B cell (primary cell): ENCODE results near the gene RHOBTB1. TPM values are rescaled to one million over a fixed set of nuclear protein-coding genes. Genes with fewer than 3 reads are reported as not detected.

ENCODE experiments used
- ATAC-seq: fragments of 200-7000 bp; cut with Tn5 transposase; one replicate; pipeline ENCODE4 v1.10.0; 2021; ENCODE audit warnings: low read depth, mild to moderate bottlenecking, moderate number of reproducible peaks, moderate library complexity
- CTCF ChIA-PET: fragments of 350-600 bp; sonication (Branson Sonifier 250); formaldehyde crosslinking; loops from one replicate; lab custom pipeline; 2021; ENCODE audit warnings: antibody characterized with exemption, inconsistent platforms; lab: Charles Lee
- POLR2A ChIA-PET: fragments of 350-600 bp; sonication (Branson Sonifier 250); formaldehyde crosslinking; loops from one replicate; lab custom pipeline; 2021; ENCODE audit warnings: antibody characterized with exemption; lab: Charles Lee
- DNase-seq: peaks from one replicate; pipeline ENCODE4 v3.0.0; 2013
- H2AFZ ChIP-seq: 2 replicates; pipeline ENCODE4 v1.6.1; 2012; ENCODE audit warnings: mild to moderate bottlenecking, low read depth, low read length; ENCODE audit not compliant: insufficient read depth, poor library complexity, severe bottlenecking
- H3K27ac ChIP-seq, 2 donors: 1 replicate in 1 of 2; 2 replicates in 1 of 2; pipeline ENCODE4 v1.5.1; 2012 to 2013; ENCODE audit warnings: low read length in 2 of 2, mild to moderate bottlenecking in 2 of 2, moderate library complexity in 1 of 2
- H3K27me3 ChIP-seq, 4 experiments: fragments of 200-600 bp in 1 of 4; sonication (generic) in 1 of 4; replicated peaks in 1 of 4; 1 replicate in 2 of 4; 2 replicates in 2 of 4; pipeline versions ENCODE4 v1.6.1 to v1.7.0; 2013 to 2016; ENCODE audit warnings: low read length in 3 of 4, mild to moderate bottlenecking in 2 of 4, mixed read lengths in 1 of 4, moderate library complexity in 1 of 4; ENCODE audit not compliant: insufficient read depth in 4 of 4, control insufficient read depth in 3 of 4; ENCODE audit errors: control extremely low read depth in 1 of 4
- H3K36me3 ChIP-seq, 2 experiments: replicated peaks in 1 of 2; 1 replicate in 1 of 2; 2 replicates in 1 of 2; pipeline versions ENCODE4 v1.6.1 to v1.7.1; 2013; ENCODE audit warnings: low read length in 1 of 2; ENCODE audit not compliant: insufficient read depth in 2 of 2, control insufficient read depth in 1 of 2; ENCODE audit errors: control extremely low read depth in 1 of 2, extremely low read depth in 1 of 2
- H3K4me1 ChIP-seq, 2 donors: fragments of 200-600 bp in 1 of 2; sonication (generic) in 1 of 2; 1 replicate in 1 of 2; 2 replicates in 1 of 2; pipeline versions ENCODE4 v1.5.1 to v1.6.1; 2013 to 2017; ENCODE audit warnings: low read length in 2 of 2; ENCODE audit not compliant: control insufficient read depth in 2 of 2, insufficient read depth in 2 of 2
- H3K4me2 ChIP-seq: replicated peaks from 2 replicates; pipeline ENCODE3; 2012; ENCODE audit warnings: mild to moderate bottlenecking, low read depth, low read length; ENCODE audit not compliant: poor library complexity, severe bottlenecking
- H3K4me3 ChIP-seq, 5 experiments: fragments of 200-600 bp in 1 of 5; sonication (generic) in 1 of 5; 1 replicate in 3 of 5; 2 replicates in 2 of 5; pipeline versions ENCODE4 v1.5.1 to v1.7.0; 2011 to 2016; ENCODE audit warnings: low read length in 4 of 5, mild to moderate bottlenecking in 4 of 5, low read depth in 2 of 5, control low read depth in 1 of 5, moderate library complexity in 1 of 5; ENCODE audit not compliant: insufficient read depth in 1 of 5; ENCODE audit errors: control extremely low read depth in 1 of 5, extremely low read depth in 1 of 5
- H3K79me2 ChIP-seq: fragments of 200-600 bp; sonication (generic); one replicate; pipeline ENCODE4 v1.6.0; 2016; ENCODE audit warnings: low read length; ENCODE audit not compliant: control insufficient read depth, insufficient read depth
- H3K9ac ChIP-seq: fragments of 200-600 bp; sonication (generic); 2 replicates; pipeline ENCODE4 v1.6.1; 2017; ENCODE audit warnings: mild to moderate bottlenecking, low read length, moderate library complexity
- H3K9me3 ChIP-seq, 3 donors: one replicate each; pipeline versions ENCODE4 v1.6.1 to v1.7.1; 2013; ENCODE audit warnings: low read length in 2 of 3; ENCODE audit not compliant: control insufficient read depth in 2 of 3, insufficient read depth in 1 of 3; ENCODE audit errors: control extremely low read depth in 1 of 3
- H4K20me1 ChIP-seq: 2 replicates; pipeline ENCODE4 v1.6.0; 2012; ENCODE audit warnings: mild to moderate bottlenecking, low read length; ENCODE audit not compliant: insufficient read depth, control insufficient read depth, poor library complexity, severe bottlenecking
- H3K27ac Mint-ChIP-seq: one replicate; pipeline ENCODE4 v1.8.0; 2021; ENCODE audit warnings: mixed read lengths
- H3K27me3 Mint-ChIP-seq: one replicate; pipeline ENCODE4 v1.8.0; 2021; ENCODE audit warnings: mixed read lengths
- H3K4me1 Mint-ChIP-seq: one replicate; pipeline ENCODE4 v1.8.0; 2021; ENCODE audit warnings: mixed read lengths
- H3K4me3 Mint-ChIP-seq: one replicate; pipeline ENCODE4 v1.8.0; 2021; ENCODE audit warnings: mixed read lengths
- H3K9me3 Mint-ChIP-seq: one replicate; pipeline ENCODE4 v1.8.0; 2022; ENCODE audit warnings: mixed read lengths; ENCODE audit not compliant: insufficient read depth
- EZH2 ChIP-seq: IDR thresholded peaks from 2 replicates; pipeline ENCODE4 v1.6.1; 2012; ENCODE audit warnings: borderline replicate concordance, low read depth, mild to moderate bottlenecking, moderate library complexity, low read length; ENCODE audit not compliant: insufficient read depth, poor library complexity, severe bottlenecking
- WGBS: methylation state at CpG from one replicate; pipeline ENCODE4 v1.1.5; 2013; ENCODE audit warnings: missing lambda C conversion rate; ENCODE audit not compliant: insufficient coverage; 5-methylcytosine and 5-hydroxymethylcytosine counted together
- intact Hi-C: fragments of 100-400 bp; cut with micrococcal nuclease; formaldehyde crosslinking; loops from one replicate; pipeline ENCODE4 v1.10.0; 2022
- polyA plus RNA-seq: library from polyadenylated mRNA; depleted of rRNA; stranded (reverse); fragments of >200 nt; gene quantifications from 2 replicates; pipeline ENCODE4 v1.2.3, GENCODE V29; 2012
- total RNA-seq, 2 donors: library from RNA; stranded (reverse); fragments of 120-200 nt in 1 of 2; gene quantifications; 1 replicate in 1 of 2; 2 replicates in 1 of 2; pipeline versions ENCODE4 v1.2.3 to v1.2.4, GENCODE V29; 2013 to 2022
- TF ChIP-seq, protein P1 (sequence below): fragments of 200-600 bp; IDR thresholded peaks from one replicate; pipeline ENCODE4 v1.8.0; 2022; ENCODE audit warnings: antibody characterized with exemption, mild to moderate bottlenecking

Gene RHOBTB1
- total and polyA plus RNA-seq, 2 donors (not counting 1 experiment from before 2014, with no cell fraction given): 0.07 to 0.60 TPM

DNA sequence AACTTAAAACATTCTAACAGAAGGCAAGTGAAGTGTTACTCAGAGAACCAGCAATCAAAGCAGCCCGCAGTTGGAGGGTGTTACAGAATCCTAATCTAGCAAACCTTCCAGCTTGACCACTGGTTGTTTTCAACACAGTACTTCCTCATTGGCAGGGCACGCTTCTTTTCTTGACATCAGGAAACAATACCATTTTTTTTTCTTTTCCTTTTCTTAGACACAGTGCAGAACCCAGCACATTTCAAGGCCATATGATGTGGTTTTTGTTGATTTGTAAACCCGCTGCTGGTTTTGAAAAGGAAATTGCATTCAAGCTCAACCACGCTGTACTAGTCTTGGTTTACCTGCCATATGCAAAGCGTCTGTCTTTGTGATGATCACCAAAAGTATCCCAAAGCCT is 33.4 kb downstream of the RHOBTB1 start:
- no peak overlapping the region for H3K4me3 ChIP-seq
- H3K27ac ChIP-seq: no peak overlapping the region
- peak overlapping the region; percentile 3 for H2AFZ ChIP-seq
- no peaks in the 10 kb centered on the region for H3K36me3 ChIP-seq
- ChIA-PET CTCF (no interaction called here), POLR2A (no interaction called here)
- H3K9me3 ChIP-seq: peaks cover 0 to 7% (median 0%) of the 10 kb centered on the region in 3 donors
- intact Hi-C loops: no loop called here
- H3K4me2 ChIP-seq: peak overlapping the region; percentile 9
- Mint-ChIP-seq H3K4me1 (peaks cover 12% of the 10 kb centered on the region), H3K27ac (no peak overlapping the region), H3K9me3 (no peaks in the 10 kb centered on the region), H3K4me3 (peak overlapping the region; percentile 32), H3K27me3 (peaks cover 9% of the 10 kb centered on the region)
- peak overlapping the region; percentile 0 for H3K9ac ChIP-seq
- DNase-seq (peak; percentile 4), ATAC-seq (no peak)
- WGBS: 7% methylated on average over 3 of the region's 5 CpGs
- H3K27me3 ChIP-seq: no peaks in the 10 kb centered on the region
- TF ChIP-seq, protein P1, sequence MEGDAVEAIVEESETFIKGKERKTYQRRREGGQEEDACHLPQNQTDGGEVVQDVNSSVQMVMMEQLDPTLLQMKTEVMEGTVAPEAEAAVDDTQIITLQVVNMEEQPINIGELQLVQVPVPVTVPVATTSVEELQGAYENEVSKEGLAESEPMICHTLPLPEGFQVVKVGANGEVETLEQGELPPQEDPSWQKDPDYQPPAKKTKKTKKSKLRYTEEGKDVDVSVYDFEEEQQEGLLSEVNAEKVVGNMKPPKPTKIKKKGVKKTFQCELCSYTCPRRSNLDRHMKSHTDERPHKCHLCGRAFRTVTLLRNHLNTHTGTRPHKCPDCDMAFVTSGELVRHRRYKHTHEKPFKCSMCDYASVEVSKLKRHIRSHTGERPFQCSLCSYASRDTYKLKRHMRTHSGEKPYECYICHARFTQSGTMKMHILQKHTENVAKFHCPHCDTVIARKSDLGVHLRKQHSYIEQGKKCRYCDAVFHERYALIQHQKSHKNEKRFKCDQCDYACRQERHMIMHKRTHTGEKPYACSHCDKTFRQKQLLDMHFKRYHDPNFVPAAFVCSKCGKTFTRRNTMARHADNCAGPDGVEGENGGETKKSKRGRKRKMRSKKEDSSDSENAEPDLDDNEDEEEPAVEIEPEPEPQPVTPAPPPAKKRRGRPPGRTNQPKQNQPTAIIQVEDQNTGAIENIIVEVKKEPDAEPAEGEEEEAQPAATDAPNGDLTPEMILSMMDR: no peak
- no peak for TF ChIP-seq EZH2
- H3K4me1 ChIP-seq: peaks cover 14% of the 10 kb centered on the region in 2 donors
- H4K20me1 ChIP-seq: no peaks in the 10 kb centered on the region
- H3K79me2 ChIP-seq: no peaks in the 10 kb centered on the region

DNA sequence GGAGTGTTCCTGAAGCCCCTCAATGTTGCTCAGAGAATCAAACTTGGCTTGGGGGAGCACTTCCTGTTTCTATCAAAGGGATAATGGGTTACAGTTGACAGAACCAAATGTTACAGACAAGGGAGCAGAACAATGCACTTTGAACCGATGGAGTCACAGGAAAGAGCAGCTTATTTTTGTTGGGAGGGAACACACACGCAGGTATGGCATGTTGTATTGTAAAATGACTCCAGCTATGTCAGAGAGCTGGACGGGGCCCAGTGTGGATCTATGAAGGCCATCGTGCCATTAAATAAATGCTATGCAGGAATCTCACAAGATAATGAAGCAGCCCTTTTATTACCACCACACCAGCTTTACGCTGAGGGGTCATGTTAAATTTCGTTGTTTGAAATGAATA is 35.1 kb downstream of the RHOBTB1 start:
- ChIA-PET CTCF (no interaction called here), POLR2A (no interaction called here)
- no peaks in the 10 kb centered on the region for H3K27me3 ChIP-seq
- H3K4me3 Mint-ChIP-seq: no peak overlapping the region
- H2AFZ ChIP-seq: no peak overlapping the region
- WGBS: 92% methylated on average over 2 of the region's 6 CpGs
- ATAC-seq: no peak
- no peaks in the 10 kb centered on the region for H3K36me3 ChIP-seq
- TF ChIP-seq, protein P1: no peak
- TF ChIP-seq EZH2: no peak
- peaks cover 14% of the 10 kb centered on the region in 2 donors for H3K4me1 ChIP-seq
- H3K27me3 Mint-ChIP-seq: peaks cover 8% of the 10 kb centered on the region
- no peaks in the 10 kb centered on the region for H4K20me1 ChIP-seq
- no peak overlapping the region for H3K4me3 ChIP-seq
- intact Hi-C loops: no loop called here
- H3K9me3 ChIP-seq: peaks cover 0 to 7% (median 0%) of the 10 kb centered on the region in 3 donors
- no peaks in the 10 kb centered on the region for H3K79me2 ChIP-seq
- no peak overlapping the region for H3K4me2 ChIP-seq
- no peak overlapping the region for H3K27ac ChIP-seq
- no peak for DNase-seq
- H3K27ac Mint-ChIP-seq: no peak overlapping the region
- peaks cover 2% of the 10 kb centered on the region for H3K9me3 Mint-ChIP-seq
- no peak overlapping the region for H3K9ac ChIP-seq
- peaks cover 12% of the 10 kb centered on the region for H3K4me1 Mint-ChIP-seq
